A549 (cell line): ENCODE results near the gene DDX31. TPM values are rescaled to one million over a fixed set of nuclear protein-coding genes. Genes with fewer than 3 reads are reported as not detected.

Source experiments
- ATAC-seq, 2 experiments: fragments of 200-7000 bp in 1 of 2; fragments of >200 bp in 1 of 2; cut with Nextera tagmentation in 1 of 2; cut with Tn5 transposase in 1 of 2; 3 replicates each; pipeline versions ENCODE4 v1.8.0 to v1.9.1; 2018 to 2020; ENCODE audit warnings: mild to moderate bottlenecking in 1 of 2, moderate library complexity in 1 of 2
- CTCF ChIA-PET: fragments of 300-600 bp; sonication (Branson Sonifier 250); formaldehyde crosslinking; extraction: SDS; loops from one replicate; lab custom pipeline; 2021; ENCODE audit warnings: antibody characterized with exemption, inconsistent platforms; lab: Yijun Ruan, JAX
- POLR2A ChIA-PET: fragments of 350-600 bp; formaldehyde crosslinking; extraction: SDS; loops from one replicate; lab custom pipeline; 2021; ENCODE audit warnings: antibody characterized with exemption, inconsistent platforms; lab: Yijun Ruan, JAX
- DNase-seq, 2 experiments: peaks; one replicate each; pipeline versions ENCODE4 v3.0.0 to v3.0.0-alpha.2; 2011 to 2016; ENCODE audit warnings: low read depth in 1 of 2, low spot score in 1 of 2
- FAIRE-seq: peaks from 2 replicates; lab custom pipeline; 2011; peaks lifted over from hg19 to GRCh38; lab: Jason Lieb, UNC
- H3K27ac ChIP-seq, 2 experiments: fragments of >200 bp; sonication (Bioruptor Twin); formaldehyde crosslinking; 3 replicates each; pipeline ENCODE4 v1.5.1; 2016 to 2017
- H3K4me1 ChIP-seq: fragments of >200 bp; sonication (Bioruptor Twin); formaldehyde crosslinking; 3 replicates; pipeline ENCODE4 v1.6.1; 2016
- H3K4me2 ChIP-seq: fragments of >200 bp; sonication (Bioruptor Twin); formaldehyde crosslinking; 3 replicates; pipeline ENCODE4 v1.6.1; 2016
- H3K4me3 ChIP-seq: fragments of >200 bp; sonication (Bioruptor Twin); formaldehyde crosslinking; 3 replicates; pipeline ENCODE4 v1.5.1; 2016
- H3K9me3 ChIP-seq: fragments of >200 bp; sonication (Bioruptor Twin); formaldehyde crosslinking; 3 replicates; pipeline ENCODE4 v1.6.1; 2016
- CEBPB ChIP-seq, 2 experiments: fragments of >200 bp in 1 of 2; sonication (Bioruptor Twin) in 1 of 2; formaldehyde crosslinking in 1 of 2; IDR thresholded peaks; 2 replicates each; pipeline ENCODE4 v1.6.1; 2012 to 2016
- CHD2 ChIP-seq: fragments of 150-350 bp; IDR thresholded peaks from 2 replicates; pipeline ENCODE4 v1.6.1; 2014; ENCODE audit warnings: low read length; ENCODE audit not compliant: partially characterized antibody
- E2F6 ChIP-seq: IDR thresholded peaks from 2 replicates; pipeline ENCODE4 v1.6.1; 2012; ENCODE audit warnings: low read depth, borderline replicate concordance
- EHF ChIP-seq: fragments of 250-450 bp; sonication (Bioruptor Pico); IDR thresholded peaks from 2 replicates; pipeline ENCODE4 v1.5.0; 2020; ENCODE audit warnings: mild to moderate bottlenecking
- EHMT2 ChIP-seq: fragments of 200-600 bp; sonication (generic); IDR thresholded peaks from 2 replicates; pipeline ENCODE4 v1.6.1; 2016; ENCODE audit warnings: antibody characterized with exemption, low read depth, mild to moderate bottlenecking, moderate library complexity
- FOSB ChIP-seq: fragments of 250-450 bp; sonication (Bioruptor Pico); IDR thresholded peaks from 2 replicates; pipeline ENCODE4 v1.5.0; 2020; ENCODE audit warnings: mild to moderate bottlenecking, moderate library complexity
- FOXS1 ChIP-seq: fragments of 250-450 bp; sonication (Bioruptor Pico); IDR thresholded peaks from 2 replicates; pipeline ENCODE4 v1.5.0; 2020; ENCODE audit warnings: mild to moderate bottlenecking, moderate library complexity
- GATA3 ChIP-seq: IDR thresholded peaks from 2 replicates; pipeline ENCODE4 v1.6.1; 2012; ENCODE audit warnings: borderline replicate concordance
- HEYL ChIP-seq: fragments of 250-450 bp; sonication (Bioruptor Pico); IDR thresholded peaks from 2 replicates; pipeline ENCODE4 v1.8.0; 2021; ENCODE audit warnings: mild to moderate bottlenecking, moderate library complexity
- HOXB5 ChIP-seq: fragments of 250-450 bp; sonication (Bioruptor Pico); IDR thresholded peaks from 2 replicates; pipeline ENCODE4 v1.5.0; 2020; ENCODE audit warnings: mild to moderate bottlenecking, moderate library complexity
- NFE2L2 ChIP-seq: fragments of 150-350 bp; conservative IDR thresholded peaks from 2 replicates; pipeline ENCODE4 v1.6.1; 2014; ENCODE audit warnings: low read length
- PBX3 ChIP-seq: IDR thresholded peaks from 2 replicates; pipeline ENCODE4 v1.6.1; 2012
- PHF8 ChIP-seq: fragments of 200-600 bp; sonication (generic); IDR thresholded peaks from 2 replicates; pipeline ENCODE4 v1.6.1; 2016; ENCODE audit warnings: low read depth, mild to moderate bottlenecking, antibody characterized with exemption, moderate library complexity, borderline replicate concordance
- RCOR1 ChIP-seq: fragments of 150-350 bp; IDR thresholded peaks from 2 replicates; pipeline ENCODE4 v1.6.1; 2014; ENCODE audit warnings: antibody characterized with exemption, low read length, low read depth
- TP53 ChIP-seq: fragments of 250-450 bp; sonication (Bioruptor Pico); IDR thresholded peaks from 2 replicates; pipeline ENCODE4 v1.5.0; 2021; ENCODE audit warnings: mild to moderate bottlenecking, moderate library complexity
- ZC3H11A ChIP-seq: fragments of 450-650 bp; IDR thresholded peaks from 2 replicates; pipeline ENCODE4 v1.6.1; 2014; ENCODE audit warnings: antibody characterized with exemption, mild to moderate bottlenecking
- ZFP36 ChIP-seq: fragments of 450-650 bp; IDR thresholded peaks from 2 replicates; pipeline ENCODE4 v1.6.1; 2014; ENCODE audit warnings: borderline replicate concordance; ENCODE audit not compliant: partially characterized antibody
- ZNF302 ChIP-seq: fragments of 250-450 bp; sonication (Bioruptor Pico); IDR thresholded peaks from 2 replicates; pipeline ENCODE4 v1.9.0; 2021; ENCODE audit warnings: inconsistent platforms, mild to moderate bottlenecking, moderate library complexity
- ZSCAN20 ChIP-seq: fragments of 250-450 bp; sonication (Bioruptor Pico); IDR thresholded peaks from 2 replicates; pipeline ENCODE4 v1.8.0; 2022; ENCODE audit warnings: mild to moderate bottlenecking, moderate library complexity
- WGBS: methylation state at CpG from one replicate; pipeline ENCODE4 v1.1.6; 2017; ENCODE audit errors: missing lambda C conversion rate; 5-methylcytosine and 5-hydroxymethylcytosine counted together
- polyA plus RNA-seq, 4 experiments: library from polyadenylated mRNA; depleted of rRNA in 3 of 4; stranded (reverse); fragments of >200 nt; fragmentation: RNase III in 1 of 4; extraction: RNeasy Plus Mini Kit Qiagen cat#74134 plus additional on column Dnase treatment in 1 of 4; gene quantifications; 2 replicates in 3 of 4; 3 replicates in 1 of 4; pipeline ENCODE4 v1.2.3, GENCODE V29; 2011 to 2017

DDX31 gene
- polyA plus RNA-seq, 2 of the 4 experiments (the other 2 are of a cell fraction): 20.0 to 30.1 TPM

- no peak overlapping the region for H3K4me3 ChIP-seq
- TF ChIP-seq PBX3 (no peak), ZFP36 (no peak), E2F6 (no peak), CEBPB (IDR thresholded peaks at IDR 0.05) (no peak), EHMT2 (no peak), TP53 (CRISPR knock-in tag) (no peak), PHF8 (no peak), GATA3 (no peak), ZSCAN20 (no peak), RCOR1 (no peak), NFE2L2 (no peak)
- ChIA-PET POLR2A (no interaction called here), CTCF (interaction anchor here (0.6 to 2.3 kb wide), 3 partner anchors 11 to 83 kb away, joined by 3 to 11 read pairs (median 3); no protein-coding TSS in a partner anchor)
- H3K4me2 ChIP-seq: no peak overlapping the region
- FAIRE-seq (no peak), DNase-seq (no peak), ATAC-seq (no peak)
- H3K27ac ChIP-seq: no peak overlapping the region
- 87% methylated on average over 42 of the region's 42 CpGs for WGBS
- no peaks in the 10 kb centered on the region for H3K9me3 ChIP-seq
- H3K4me1 ChIP-seq: peaks cover 21% of the 10 kb centered on the region; the same call in 2 of the 3 replicates
Observed at GRCh38 chr9:132585954-132586829, 83.6 kb downstream of the DDX31 start.

- Histone ChIP-seq H3K4me1 (peaks cover 21% of the 10 kb centered on the region; the same call in 2 of the 3 replicates), H3K4me3 (no peak overlapping the region), H3K27ac (no peak overlapping the region), H3K9me3 (no peaks in the 10 kb centered on the region), H3K4me2 (no peak overlapping the region; the same call in 2 of the 3 replicates)
- 64% methylated on average over 29 of the region's 30 CpGs for WGBS
- ATAC-seq (no peak), DNase-seq (peak in 1 of 2 experiments; percentile 12), FAIRE-seq (no peak)
- CTCF ChIA-PET: interaction anchor here (1.0 kb wide), 1 partner anchor 10 kb away, joined by 4 read pairs; no protein-coding TSS in a partner anchor
- POLR2A ChIA-PET: no interaction called here
- TF ChIP-seq HEYL (CRISPR knock-in tag) (no peak), ZC3H11A (no peak), ZNF302 (no peak), FOXS1 (CRISPR knock-in tag) (no peak), EHF (CRISPR knock-in tag) (no peak), CHD2 (no peak), HOXB5 (CRISPR knock-in tag) (no peak), FOSB (CRISPR knock-in tag) (no peak)
Observed at GRCh38 chr9:132584601-132585560, 84.9 kb downstream of the DDX31 start.
